ENCODE results near the gene IL17B.

Gene IL17B

GRCh38 chr5:149353911-149354310 is 25.2 kb downstream of the IL17B start:
- H3K4me1 ChIP-seq (ENCODE audit: control insufficient read depth, insufficient read depth, low read length), result peaks cover 5% of the 10 kb centered on the region
- peaks cover 21% of the 10 kb centered on the region for H3K36me3 ChIP-seq (ENCODE audit: control insufficient read depth, insufficient read depth, low read length)
- H3K4me3 ChIP-seq (ENCODE audit: low read length), result no peak overlapping the region
- H3K9ac ChIP-seq (ENCODE audit: low read length), result no peak overlapping the region
- H3K27ac ChIP-seq (ENCODE audit: low read depth, low read length), result no peak overlapping the region
- H3K27me3 ChIP-seq (ENCODE audit: control insufficient read depth, insufficient read depth, low read length), result no peaks in the 10 kb centered on the region

GRCh38 chr5:149352169-149352568 is 26.9 kb downstream of the IL17B start:
- Histone ChIP-seq H3K27me3 (ENCODE audit: control insufficient read depth, insufficient read depth, low read length) (no peaks in the 10 kb centered on the region), H3K36me3 (ENCODE audit: control insufficient read depth, insufficient read depth, low read length) (peaks cover 23% of the 10 kb centered on the region), H3K9ac (ENCODE audit: low read length) (no peak overlapping the region), H3K27ac (ENCODE audit: low read depth, low read length) (no peak overlapping the region), H3K4me3 (ENCODE audit: low read length) (no peak overlapping the region), H3K4me1 (ENCODE audit: control insufficient read depth, insufficient read depth, low read length) (no peaks in the 10 kb centered on the region)

GRCh38 chr5:149349382-149349781 is 29.7 kb downstream of the IL17B start:
- Histone ChIP-seq H3K27me3 (ENCODE audit: control insufficient read depth, insufficient read depth, low read length) (no peaks in the 10 kb centered on the region), H3K36me3 (ENCODE audit: control insufficient read depth, insufficient read depth, low read length) (peaks cover 23% of the 10 kb centered on the region), H3K4me3 (ENCODE audit: low read length) (no peak overlapping the region), H3K4me1 (ENCODE audit: control insufficient read depth, insufficient read depth, low read length) (peaks cover 7% of the 10 kb centered on the region), H3K9ac (ENCODE audit: low read length) (no peak overlapping the region), H3K27ac (ENCODE audit: low read depth, low read length) (no peak overlapping the region)

- no peak overlapping the region for H3K4me3 ChIP-seq (ENCODE audit: low read length)
- no peak overlapping the region for H3K9ac ChIP-seq (ENCODE audit: low read length)
- H3K27me3 ChIP-seq (ENCODE audit: control insufficient read depth, insufficient read depth, low read length), result no peaks in the 10 kb centered on the region
- peaks cover 7% of the 10 kb centered on the region for H3K4me1 ChIP-seq (ENCODE audit: control insufficient read depth, insufficient read depth, low read length)
- no peak overlapping the region for H3K27ac ChIP-seq (ENCODE audit: low read depth, low read length)
- peaks cover 23% of the 10 kb centered on the region for H3K36me3 ChIP-seq (ENCODE audit: control insufficient read depth, insufficient read depth, low read length)
These were observed 30.6 kb downstream of the IL17B start for GRCh38 chr5:149348518-149348917.

GRCh38 chr5:149345892-149346222 is 33.2 kb downstream of the IL17B start:
- H3K4me1 ChIP-seq (ENCODE audit: control insufficient read depth, insufficient read depth, low read length), result peaks cover 7% of the 10 kb centered on the region
- H3K27ac ChIP-seq (ENCODE audit: low read depth, low read length), result peak overlapping the region; percentile 83
- H3K27me3 ChIP-seq (ENCODE audit: control insufficient read depth, insufficient read depth, low read length), result no peaks in the 10 kb centered on the region
- peak overlapping the region; percentile 70 for H3K9ac ChIP-seq (ENCODE audit: low read length)
- peak overlapping the region; percentile 97 for H3K4me3 ChIP-seq (ENCODE audit: low read length)
- H3K36me3 ChIP-seq (ENCODE audit: control insufficient read depth, insufficient read depth, low read length), result peaks cover 17% of the 10 kb centered on the region

- Histone ChIP-seq H3K36me3 (ENCODE audit: control insufficient read depth, insufficient read depth, low read length) (peaks cover 12% of the 10 kb centered on the region), H3K27me3 (ENCODE audit: control insufficient read depth, insufficient read depth, low read length) (no peaks in the 10 kb centered on the region), H3K4me1 (ENCODE audit: control insufficient read depth, insufficient read depth, low read length) (peaks cover 7% of the 10 kb centered on the region), H3K4me3 (ENCODE audit: low read length) (peak within 1 kb of the TSS; percentile 97), H3K27ac (ENCODE audit: low read depth, low read length) (peak within 1 kb of the TSS; percentile 83), H3K9ac (ENCODE audit: low read length) (peak within 1 kb of the TSS; percentile 70)
These were observed 33.8 kb downstream of the IL17B start, which contains the start of gene GRPEL2 for GRCh38 chr5:149345147-149345891. Gene GRPEL2 (plus strand): TSS chr5:149345499. CDS start chr5:149345540, 41 bp downstream.

GRCh38 chr5:149344151-149344550 is 34.9 kb downstream of the IL17B start:
- Histone ChIP-seq H3K36me3 (ENCODE audit: control insufficient read depth, insufficient read depth, low read length) (peaks cover 5% of the 10 kb centered on the region), H3K4me1 (ENCODE audit: control insufficient read depth, insufficient read depth, low read length) (peaks cover 7% of the 10 kb centered on the region), H3K4me3 (ENCODE audit: low read length) (no peak overlapping the region), H3K9ac (ENCODE audit: low read length) (no peak overlapping the region), H3K27ac (ENCODE audit: low read depth, low read length) (no peak overlapping the region), H3K27me3 (ENCODE audit: control insufficient read depth, insufficient read depth, low read length) (no peaks in the 10 kb centered on the region)

GRCh38 chr5:149341876-149342275 is 37.2 kb downstream of the IL17B start:
- Histone ChIP-seq H3K36me3 (ENCODE audit: control insufficient read depth, insufficient read depth, low read length) (no peaks in the 10 kb centered on the region), H3K4me1 (ENCODE audit: control insufficient read depth, insufficient read depth, low read length) (peaks cover 7% of the 10 kb centered on the region), H3K9ac (ENCODE audit: low read length) (no peak overlapping the region), H3K4me3 (ENCODE audit: low read length) (no peak overlapping the region), H3K27me3 (ENCODE audit: control insufficient read depth, insufficient read depth, low read length) (no peaks in the 10 kb centered on the region), H3K27ac (ENCODE audit: low read depth, low read length) (no peak overlapping the region)

- Histone ChIP-seq H3K27ac (ENCODE audit: low read depth, low read length) (no peak overlapping the region), H3K4me1 (ENCODE audit: control insufficient read depth, insufficient read depth, low read length) (peaks cover 3% of the 10 kb centered on the region), H3K27me3 (ENCODE audit: control insufficient read depth, insufficient read depth, low read length) (no peaks in the 10 kb centered on the region), H3K9ac (ENCODE audit: low read length) (no peak overlapping the region), H3K4me3 (ENCODE audit: low read length) (no peak overlapping the region), H3K36me3 (ENCODE audit: control insufficient read depth, insufficient read depth, low read length) (no peaks in the 10 kb centered on the region)
These were observed 38.2 kb downstream of the IL17B start for GRCh38 chr5:149340920-149341319.

GRCh38 chr5:149338364-149338763 is 40.7 kb downstream of the IL17B start:
- H3K36me3 ChIP-seq (ENCODE audit: control insufficient read depth, insufficient read depth, low read length), result no peaks in the 10 kb centered on the region
- H3K4me1 ChIP-seq (ENCODE audit: control insufficient read depth, insufficient read depth, low read length), result no peaks in the 10 kb centered on the region
- no peaks in the 10 kb centered on the region for H3K27me3 ChIP-seq (ENCODE audit: control insufficient read depth, insufficient read depth, low read length)
- H3K27ac ChIP-seq (ENCODE audit: low read depth, low read length), result no peak overlapping the region
- H3K9ac ChIP-seq (ENCODE audit: low read length), result no peak overlapping the region
- H3K4me3 ChIP-seq (ENCODE audit: low read length), result no peak overlapping the region

GRCh38 chr5:149337736-149338135 is 41.4 kb downstream of the IL17B start:
- no peak overlapping the region for H3K9ac ChIP-seq (ENCODE audit: low read length)
- no peak overlapping the region for H3K4me3 ChIP-seq (ENCODE audit: low read length)
- no peaks in the 10 kb centered on the region for H3K27me3 ChIP-seq (ENCODE audit: control insufficient read depth, insufficient read depth, low read length)
- no peaks in the 10 kb centered on the region for H3K36me3 ChIP-seq (ENCODE audit: control insufficient read depth, insufficient read depth, low read length)
- no peak overlapping the region for H3K27ac ChIP-seq (ENCODE audit: low read depth, low read length)
- no peaks in the 10 kb centered on the region for H3K4me1 ChIP-seq (ENCODE audit: control insufficient read depth, insufficient read depth, low read length)

GRCh38 chr5:149333711-149334443 is 45.2 kb downstream of the IL17B start:
- H3K36me3 ChIP-seq (ENCODE audit: control insufficient read depth, insufficient read depth, low read length), result no peaks in the 10 kb centered on the region
- H3K4me1 ChIP-seq (ENCODE audit: control insufficient read depth, insufficient read depth, low read length), result no peaks in the 10 kb centered on the region
- H3K9ac ChIP-seq (ENCODE audit: low read length), result no peak overlapping the region
- no peak overlapping the region for H3K4me3 ChIP-seq (ENCODE audit: low read length)
- no peaks in the 10 kb centered on the region for H3K27me3 ChIP-seq (ENCODE audit: control insufficient read depth, insufficient read depth, low read length)
- H3K27ac ChIP-seq (ENCODE audit: low read depth, low read length), result no peak overlapping the region

GRCh38 chr5:149328177-149328576 is 50.9 kb downstream of the IL17B start:
- no peaks in the 10 kb centered on the region for H3K27me3 ChIP-seq (ENCODE audit: control insufficient read depth, insufficient read depth, low read length)
- no peak overlapping the region for H3K9ac ChIP-seq (ENCODE audit: low read length)
- no peaks in the 10 kb centered on the region for H3K36me3 ChIP-seq (ENCODE audit: control insufficient read depth, insufficient read depth, low read length)
- no peak overlapping the region for H3K27ac ChIP-seq (ENCODE audit: low read depth, low read length)
- no peaks in the 10 kb centered on the region for H3K4me1 ChIP-seq (ENCODE audit: control insufficient read depth, insufficient read depth, low read length)
- no peak overlapping the region for H3K4me3 ChIP-seq (ENCODE audit: low read length)
